HepG2 (cell line): ENCODE data around the gene IL27RA. TPM values are rescaled to one million over a fixed set of nuclear protein-coding genes. Genes with fewer than 3 reads are reported as not detected.

ENCODE experiments used
- ATAC-seq: fragments of 200-7000 bp; cut with Tn5 transposase; 3 replicates; pipeline ENCODE4 v1.9.1; 2020; ENCODE audit warnings: mild to moderate bottlenecking, moderate library complexity
- BruUV-seq: library from RNA; stranded (reverse); fragments of 400-500 nt; replicated peaks from 2 replicates; lab custom pipeline; 2021; lab: Mats Ljungman, UMichigan
- CTCF ChIA-PET: fragments of 300-600 bp; formaldehyde crosslinking; extraction: SDS; loops from one replicate; lab custom pipeline; 2021; ENCODE audit warnings: low total read pairs, inconsistent platforms, low intra/inter-chr PET ratio; lab: Yijun Ruan, JAX
- POLR2A ChIA-PET: fragments of 350-600 bp; sonication (Branson Sonifier 250); formaldehyde crosslinking; loops from one replicate; lab custom pipeline; 2020; ENCODE audit warnings: antibody characterized with exemption, inconsistent platforms; lab: Yijun Ruan, JAX
- DNase-seq: peaks from one replicate; pipeline ENCODE4 v3.0.0-alpha.2; 2015; ENCODE audit warnings: low spot score
- FAIRE-seq: peaks from 3 replicates; lab custom pipeline; 2011; peaks lifted over from hg19 to GRCh38; lab: Jason Lieb, UNC
- H2AFZ ChIP-seq: one replicate; pipeline ENCODE4 v1.6.1; 2011; ENCODE audit warnings: low read length, inconsistent platforms
- H3K27ac ChIP-seq: fragments of 300-600 bp; 3 replicates; pipeline ENCODE4 v1.8.0; 2011; ENCODE audit warnings: mixed run types, mild to moderate bottlenecking, mixed read lengths, low read length, inconsistent platforms; ENCODE audit not compliant: insufficient read depth; ENCODE audit errors: extremely low read length
- H3K27me3 ChIP-seq, 2 experiments: fragments of 200-600 bp in 1 of 2; 2 replicates in 1 of 2; 3 replicates in 1 of 2; pipeline versions ENCODE4 v1.6.0 to v1.8.0; 2011; ENCODE audit warnings: low read length in 2 of 2, mild to moderate bottlenecking in 2 of 2, moderate library complexity in 2 of 2, inconsistent platforms in 1 of 2; ENCODE audit not compliant: insufficient read depth in 2 of 2, control insufficient read depth in 1 of 2
- H3K36me3 ChIP-seq, 2 experiments: fragments of 200-600 bp in 1 of 2; replicated peaks in 1 of 2; 2 replicates in 1 of 2; 3 replicates in 1 of 2; pipeline versions ENCODE4 v1.5.1 to v1.8.0; 2011; ENCODE audit warnings: low read length in 2 of 2, inconsistent platforms in 1 of 2; ENCODE audit not compliant: insufficient read depth in 2 of 2, control insufficient read depth in 1 of 2
- H3K4me1 ChIP-seq: 2 replicates; pipeline ENCODE4 v1.5.1; 2012; ENCODE audit warnings: low read length, inconsistent platforms; ENCODE audit not compliant: insufficient read depth
- H3K4me2 ChIP-seq: 2 replicates; pipeline ENCODE4 v1.6.0; 2011; ENCODE audit warnings: low read depth, low read length, inconsistent platforms
- H3K4me3 ChIP-seq, 3 experiments: fragments of 200-600 bp in 1 of 3; sonication (generic), shearing (Covaris generic) in 1 of 3; replicated peaks in 1 of 3; 2 replicates each; pipeline ENCODE4 v1.5.1; 2011 to 2016; ENCODE audit warnings: low read length in 3 of 3, inconsistent platforms in 2 of 3, low read depth in 2 of 3, mild to moderate bottlenecking in 2 of 3, control low read depth in 1 of 3, mixed read lengths in 1 of 3; ENCODE audit not compliant: insufficient read depth in 1 of 3
- H3K79me2 ChIP-seq: one replicate; pipeline ENCODE4 v1.6.1; 2011; ENCODE audit warnings: low read length, inconsistent platforms; ENCODE audit not compliant: insufficient read depth
- H3K9ac ChIP-seq: 2 replicates; pipeline ENCODE4 v1.6.0; 2011; ENCODE audit warnings: mild to moderate bottlenecking, low read depth, low read length, inconsistent platforms; ENCODE audit not compliant: insufficient read depth
- H3K9me3 ChIP-seq: 2 replicates; pipeline ENCODE4 v1.5.1; 2012; ENCODE audit warnings: mild to moderate bottlenecking, low read length
- H4K20me1 ChIP-seq: 2 replicates; pipeline ENCODE4 v1.6.0; 2011; ENCODE audit warnings: inconsistent platforms, mild to moderate bottlenecking, low read length, moderate library complexity; ENCODE audit not compliant: insufficient read depth
- CREB1 ChIP-seq, 2 experiments: fragments of 450-650 bp in 1 of 2; IDR thresholded peaks; 2 replicates each; pipeline ENCODE4 v1.6.1; 2016 to 2017; ENCODE audit warnings: control low read depth in 1 of 2, mild to moderate bottlenecking in 1 of 2, missing compliant biosample characterization in 1 of 2, missing genetic modification characterization in 1 of 2
- HNF4A ChIP-seq: sonication (generic); formaldehyde crosslinking; IDR thresholded peaks from 2 replicates; pipeline ENCODE4 v1.4.0; 2020; ENCODE audit warnings: missing genetic modification reagents
- MAFG ChIP-seq: sonication (generic); formaldehyde crosslinking; IDR thresholded peaks from 2 replicates; pipeline ENCODE4 v1.5.1; 2020; ENCODE audit warnings: mild to moderate bottlenecking, missing genetic modification reagents
- RXRB ChIP-seq: IDR thresholded peaks from 2 replicates; pipeline ENCODE4 v1.6.1; 2016; ENCODE audit warnings: borderline replicate concordance, missing genetic modification reagents, missing compliant biosample characterization
- SAP130 ChIP-seq: IDR thresholded peaks from 2 replicates; pipeline ENCODE4 v1.6.1; 2016; ENCODE audit warnings: low read depth
- TBX2 ChIP-seq: sonication (generic); formaldehyde crosslinking; IDR thresholded peaks from 2 replicates; pipeline ENCODE4 v1.5.0; 2020; ENCODE audit warnings: missing genetic modification reagents, mild to moderate bottlenecking, borderline replicate concordance
- TBX3 ChIP-seq: fragments of 450-650 bp; IDR thresholded peaks from 2 replicates; pipeline ENCODE4 v1.6.1; 2017; ENCODE audit warnings: antibody characterized with exemption, mild to moderate bottlenecking, inconsistent platforms, borderline replicate concordance
- ZBTB34 ChIP-seq: sonication (generic); formaldehyde crosslinking; IDR thresholded peaks from 2 replicates; pipeline ENCODE4 v1.8.0; 2022; ENCODE audit warnings: mild to moderate bottlenecking, missing genetic modification reagents
- ZBTB38 ChIP-seq: sonication (generic); formaldehyde crosslinking; IDR thresholded peaks from 2 replicates; pipeline ENCODE4 v1.5.1; 2020; ENCODE audit warnings: mild to moderate bottlenecking, missing genetic modification reagents
- ZFP36 ChIP-seq: fragments of 150-350 bp; IDR thresholded peaks from 2 replicates; pipeline ENCODE4 v1.6.1; 2018; ENCODE audit warnings: borderline replicate concordance, low read length, low read depth; ENCODE audit not compliant: partially characterized antibody
- WGBS: methylation state at CpG from one replicate; pipeline ENCODE4 v1.1.6; 2017; ENCODE audit warnings: low lambda C conversion rate; 5-methylcytosine and 5-hydroxymethylcytosine counted together
- in situ Hi-C: cut with HindIII; loops from 2 replicates; pipeline ENCODE4 v1.10.0; 2017; ENCODE audit warnings: low pct_unique_long_range_greater_than_20kb; ENCODE audit not compliant: extremely low pct_ligation_motif_present
- intact Hi-C: fragments of 100-400 bp; cut with micrococcal nuclease; formaldehyde crosslinking; loops from one replicate; pipeline ENCODE4 v1.10.0; 2022; ENCODE audit not compliant: unreplicated experiment
- polyA plus RNA-seq, 8 experiments: library from polyadenylated mRNA; depleted of rRNA in 3 of 8; stranded (reverse) in 7 of 8; unstranded in 1 of 8; fragments of >200 nt; fragmentation: Illumina TruSeq in 4 of 8; extraction: Trizol in 4 of 8; gene quantifications; 2 replicates each; pipeline versions ENCODE4 v1.2.1 to v1.2.3, GENCODE V29; 2011 to 2016; ENCODE audit warnings: low read depth in 4 of 8, missing spikeins in 1 of 8, mixed read lengths in 1 of 8; ENCODE audit not compliant: insufficient read depth in 1 of 8
- total RNA-seq, 5 experiments: library from RNA; depleted of rRNA; stranded (reverse); fragments of >200 nt; fragmentation: Illumina TruSeq; extraction: Trizol; gene quantifications; 2 replicates each; pipeline ENCODE4 v1.2.3, GENCODE V29; 2016; ENCODE audit warnings: low read depth in 1 of 5
- TF ChIP-seq, protein P1 (sequence below): sonication (generic); formaldehyde crosslinking; conservative IDR thresholded peaks from 2 replicates; pipeline ENCODE4 v1.4.0; 2020; ENCODE audit warnings: mild to moderate bottlenecking, missing genetic modification reagents, moderate library complexity

The IL27RA gene
- total and polyA plus RNA-seq, 2 of the 13 experiments (the other 11 are each of a cell fraction or from before 2014, with no cell fraction given): 3.5 to 8.1 TPM

DNA sequence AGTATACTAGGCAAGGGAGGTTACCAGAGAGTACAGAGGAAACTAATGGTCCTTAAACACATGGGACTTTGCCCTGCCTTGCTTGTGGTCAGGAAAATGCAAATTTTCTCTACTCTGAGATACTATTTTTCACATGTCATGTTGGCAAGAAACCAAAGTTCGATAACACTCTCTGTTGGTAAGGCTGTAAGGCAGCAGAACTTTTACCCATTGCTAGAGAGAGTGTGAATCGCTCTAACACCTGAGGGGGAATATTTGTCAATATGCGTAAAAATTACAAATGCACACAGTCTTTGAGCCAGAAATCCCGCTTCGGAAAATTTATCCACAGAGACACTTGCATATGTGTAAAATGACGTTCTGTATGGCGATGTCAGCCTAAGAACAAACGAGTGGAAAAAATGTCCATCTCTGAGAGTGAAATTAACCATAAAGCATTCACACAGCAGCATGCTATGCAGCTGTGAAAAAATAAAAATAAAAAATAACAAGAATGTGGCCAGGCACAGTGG lies 16.0 kb upstream of the IL27RA start:
- H3K4me2 ChIP-seq: peak overlapping the region; percentile 84
- TF ChIP-seq, protein P1, sequence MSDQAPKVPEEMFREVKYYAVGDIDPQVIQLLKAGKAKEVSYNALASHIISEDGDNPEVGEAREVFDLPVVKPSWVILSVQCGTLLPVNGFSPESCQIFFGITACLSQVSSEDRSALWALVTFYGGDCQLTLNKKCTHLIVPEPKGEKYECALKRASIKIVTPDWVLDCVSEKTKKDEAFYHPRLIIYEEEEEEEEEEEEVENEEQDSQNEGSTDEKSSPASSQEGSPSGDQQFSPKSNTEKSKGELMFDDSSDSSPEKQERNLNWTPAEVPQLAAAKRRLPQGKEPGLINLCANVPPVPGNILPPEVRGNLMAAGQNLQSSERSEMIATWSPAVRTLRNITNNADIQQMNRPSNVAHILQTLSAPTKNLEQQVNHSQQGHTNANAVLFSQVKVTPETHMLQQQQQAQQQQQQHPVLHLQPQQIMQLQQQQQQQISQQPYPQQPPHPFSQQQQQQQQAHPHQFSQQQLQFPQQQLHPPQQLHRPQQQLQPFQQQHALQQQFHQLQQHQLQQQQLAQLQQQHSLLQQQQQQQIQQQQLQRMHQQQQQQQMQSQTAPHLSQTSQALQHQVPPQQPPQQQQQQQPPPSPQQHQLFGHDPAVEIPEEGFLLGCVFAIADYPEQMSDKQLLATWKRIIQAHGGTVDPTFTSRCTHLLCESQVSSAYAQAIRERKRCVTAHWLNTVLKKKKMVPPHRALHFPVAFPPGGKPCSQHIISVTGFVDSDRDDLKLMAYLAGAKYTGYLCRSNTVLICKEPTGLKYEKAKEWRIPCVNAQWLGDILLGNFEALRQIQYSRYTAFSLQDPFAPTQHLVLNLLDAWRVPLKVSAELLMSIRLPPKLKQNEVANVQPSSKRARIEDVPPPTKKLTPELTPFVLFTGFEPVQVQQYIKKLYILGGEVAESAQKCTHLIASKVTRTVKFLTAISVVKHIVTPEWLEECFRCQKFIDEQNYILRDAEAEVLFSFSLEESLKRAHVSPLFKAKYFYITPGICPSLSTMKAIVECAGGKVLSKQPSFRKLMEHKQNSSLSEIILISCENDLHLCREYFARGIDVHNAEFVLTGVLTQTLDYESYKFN (CRISPR knock-in tag): peak; percentile 51
- TF ChIP-seq TBX2 (CRISPR knock-in tag) (peak; percentile 58), ZFP36 (no peak), ZBTB38 (CRISPR knock-in tag) (no peak), RXRB (peak; percentile 20; the same call in 1 of the 2 replicates), ZBTB34 (CRISPR knock-in tag) (no peak), SAP130 (CRISPR knock-in tag) (0 out of 2 replicates have a peak, but pooled peaks have one; percentile 12), CREB1 (IDR thresholded peaks at IDR 0.05) (no peak), CREB1 (CRISPR knock-in tag; IDR thresholded peaks at IDR 0.05) (0 out of 2 replicates have a peak, but pooled peaks have one; percentile 20), HNF4A (CRISPR knock-in tag) (peak; percentile 40; the same call in 1 of the 2 replicates), MAFG (CRISPR knock-in tag) (no peak), TBX3 (no peak)
- TF ChIP-seq, all 625 proteins: peak for 6
- ChIA-PET CTCF (no interaction called here), POLR2A (interaction anchor here (0.7 to 1.0 kb wide), 4 partner anchors 9 to 23 kb away, joined by 3 to 7 read pairs (median 4); partner anchors contain the start of gene RFX1)
- H4K20me1 ChIP-seq: no peaks in the 10 kb centered on the region
- intact Hi-C loops (no loop called here), in situ Hi-C loops (no loop called here)
- H3K79me2 ChIP-seq: no peaks in the 10 kb centered on the region
- no TSS peak for BruUV-seq
- H3K9ac ChIP-seq: peak overlapping the region; percentile 49
- H3K27ac ChIP-seq: peak overlapping the region; percentile 56
- peak; percentile 43 for FAIRE-seq
- H3K9me3 ChIP-seq: no peaks in the 10 kb centered on the region
- peak; percentile 37 for DNase-seq
- no peaks in the 10 kb centered on the region for H3K36me3 ChIP-seq
- 4% methylated on average over 8 of the region's 8 CpGs for WGBS
- H3K4me1 ChIP-seq: peaks cover 32% of the 10 kb centered on the region
- peak; percentile 62 for ATAC-seq
- peak overlapping the region; percentile 98 for H2AFZ ChIP-seq
- peak overlapping the region; percentile 27 to 46 (median 43) for H3K4me3 ChIP-seq
- no peaks in the 10 kb centered on the region for H3K27me3 ChIP-seq
